D721Med (cell line): ENCODE data around the gene TMEM270.
"Not testable (repeated sequence)": the region's sequence is repeated elsewhere in the genome, so short reads cannot be mapped to it uniquely, and the experiment has no call there.

Experiments
- DNase-seq: peaks from one replicate; pipeline ENCODE4 v3.0.0; 2011; ENCODE audit warnings: low spot score; ENCODE audit not compliant: insufficient read length
- FAIRE-seq: peaks from 2 replicates; lab custom pipeline; 2011; peaks lifted over from hg19 to GRCh38; lab: Jason Lieb, UNC
- CTCF ChIP-seq: IDR thresholded peaks from 2 replicates; pipeline ENCODE4 v1.5.1; 2012; ENCODE audit warnings: mild to moderate bottlenecking, control low read depth; ENCODE audit not compliant: insufficient read depth; ENCODE audit errors: missing control alignments

Gene TMEM270

DNA sequence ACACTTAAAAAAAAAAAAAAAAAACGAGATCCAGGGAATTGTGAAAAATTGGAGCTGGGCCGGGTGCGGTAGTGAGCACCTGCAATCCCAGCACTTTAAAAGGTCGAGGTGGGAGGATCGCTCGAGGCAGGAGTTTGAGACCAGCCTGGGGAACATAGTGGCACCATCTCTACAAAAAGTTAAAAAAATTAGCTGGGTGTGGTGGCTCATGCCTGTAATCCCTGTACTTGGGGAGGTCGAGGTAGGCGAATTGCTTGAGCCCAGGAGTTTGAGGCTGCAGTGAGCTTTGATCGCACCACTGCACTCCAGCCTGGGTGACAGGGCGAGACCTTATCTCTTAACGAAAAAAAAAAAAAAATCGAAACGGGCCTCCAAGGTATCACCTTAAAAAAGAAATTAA, 28.2 kb upstream of the TMEM270 start:
- FAIRE-seq, result no peak
- no peak for DNase-seq
- no peak for TF ChIP-seq CTCF

- no peak for TF ChIP-seq CTCF
- DNase-seq (no peak), FAIRE-seq (no peak)
These were observed 27.6 kb upstream of the TMEM270 start for GRCh38 chr7:73833251-73833919.

- FAIRE-seq (no peak), DNase-seq (no peak)
- no peak for TF ChIP-seq CTCF
These were observed 26.2 kb upstream of the TMEM270 start for GRCh38 chr7:73834626-73835191.

- not testable (repeated sequence) for FAIRE-seq
These were observed 23.8 kb upstream of the TMEM270 start for GRCh38 chr7:73837167-73837566.

DNA sequence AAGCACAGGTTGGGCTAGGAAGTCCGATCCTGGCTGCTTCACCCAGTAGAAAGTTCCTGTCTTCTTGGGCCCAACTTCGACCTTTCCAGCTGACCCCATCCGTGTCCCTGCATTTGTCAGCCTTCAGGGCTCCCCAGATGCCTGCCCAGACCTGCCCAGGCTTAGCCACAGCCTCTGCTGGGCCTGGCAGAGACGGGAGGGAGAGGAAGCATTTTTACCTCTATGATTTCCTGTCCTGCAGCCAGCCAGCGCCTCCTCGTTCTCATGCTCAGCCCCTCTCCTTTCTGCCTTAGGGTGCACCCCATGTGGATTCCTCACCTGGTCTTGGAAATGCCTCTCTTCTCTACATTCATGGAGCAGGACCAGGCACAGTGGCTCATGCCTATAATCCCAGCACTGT, 22.3 kb upstream of the TMEM270 start:
- DNase-seq, result no peak
- FAIRE-seq, result no peak

More at GRCh38 chr7:73837167-73837566, 23.8 kb upstream of the TMEM270 start:
- not testable (repeated sequence) for DNase-seq

GRCh38 chr7:73839290-73839689, 21.7 kb upstream of the TMEM270 start:
- no peak for TF ChIP-seq CTCF
- DNase-seq (no peak), FAIRE-seq (no peak)

More for the DNA sequence above, 22.3 kb upstream of the TMEM270 start:
- TF ChIP-seq CTCF, result no peak

- TF ChIP-seq CTCF, result no peak
- no peak for FAIRE-seq
- DNase-seq, result no peak
These were observed 20.9 kb upstream of the TMEM270 start for GRCh38 chr7:73839743-73840714.
